Parathyroid adenoma (tissue), 2 donors: ENCODE data around the gene PEX13.

ENCODE experiments used
- H2AFZ ChIP-seq: fragments of 300-600 bp; sonication (generic); one replicate; pipeline ENCODE4 v1.7.0; 2017; ENCODE audit warnings: antibody characterized with exemption, mild to moderate bottlenecking
- H3K27ac ChIP-seq: fragments of 300-600 bp; sonication (generic); one replicate; pipeline ENCODE4 v1.7.0; 2017
- H3K27me3 ChIP-seq: fragments of 300-600 bp; sonication (generic); one replicate; pipeline ENCODE4 v1.7.0; 2017; ENCODE audit warnings: low read length; ENCODE audit not compliant: control insufficient read depth, insufficient read depth
- H3K36me3 ChIP-seq: fragments of 300-600 bp; sonication (generic); one replicate; pipeline ENCODE4 v1.7.0; 2017; ENCODE audit warnings: low read length; ENCODE audit not compliant: control insufficient read depth, insufficient read depth
- H3K4me1 ChIP-seq: fragments of 300-600 bp; sonication (generic); one replicate; pipeline ENCODE4 v1.7.0; 2017; ENCODE audit warnings: control low read depth
- H3K4me2 ChIP-seq: fragments of 300-600 bp; sonication (generic); one replicate; pipeline ENCODE4 v1.7.0; 2017; ENCODE audit warnings: low read length
- H3K4me3 ChIP-seq: fragments of 300-600 bp; sonication (generic); one replicate; pipeline ENCODE4 v1.7.0; 2017; ENCODE audit warnings: low read depth, low read length
- H3K79me2 ChIP-seq: fragments of 300-600 bp; sonication (generic); one replicate; pipeline ENCODE4 v1.7.0; 2017; ENCODE audit warnings: control low read depth
- H3K9ac ChIP-seq: fragments of 300-600 bp; sonication (generic); one replicate; pipeline ENCODE4 v1.7.0; 2017; ENCODE audit warnings: mild to moderate bottlenecking
- H3K9me3 ChIP-seq: fragments of 300-600 bp; sonication (generic); one replicate; pipeline ENCODE4 v1.7.0; 2017; ENCODE audit warnings: low read length; ENCODE audit not compliant: control insufficient read depth
- TF ChIP-seq, protein P1 (sequence below): fragments of 300-600 bp; sonication (generic); IDR thresholded peaks from one replicate; pipeline ENCODE4 v1.7.0; 2017; ENCODE audit warnings: antibody characterized with exemption, mild to moderate bottlenecking
- donor health status: primary hyperparathyroidism.

The PEX13 gene

GRCh38 chr2:60976256-60976850 is 41.2 kb upstream of the PEX13 start:
- TF ChIP-seq, protein P1, sequence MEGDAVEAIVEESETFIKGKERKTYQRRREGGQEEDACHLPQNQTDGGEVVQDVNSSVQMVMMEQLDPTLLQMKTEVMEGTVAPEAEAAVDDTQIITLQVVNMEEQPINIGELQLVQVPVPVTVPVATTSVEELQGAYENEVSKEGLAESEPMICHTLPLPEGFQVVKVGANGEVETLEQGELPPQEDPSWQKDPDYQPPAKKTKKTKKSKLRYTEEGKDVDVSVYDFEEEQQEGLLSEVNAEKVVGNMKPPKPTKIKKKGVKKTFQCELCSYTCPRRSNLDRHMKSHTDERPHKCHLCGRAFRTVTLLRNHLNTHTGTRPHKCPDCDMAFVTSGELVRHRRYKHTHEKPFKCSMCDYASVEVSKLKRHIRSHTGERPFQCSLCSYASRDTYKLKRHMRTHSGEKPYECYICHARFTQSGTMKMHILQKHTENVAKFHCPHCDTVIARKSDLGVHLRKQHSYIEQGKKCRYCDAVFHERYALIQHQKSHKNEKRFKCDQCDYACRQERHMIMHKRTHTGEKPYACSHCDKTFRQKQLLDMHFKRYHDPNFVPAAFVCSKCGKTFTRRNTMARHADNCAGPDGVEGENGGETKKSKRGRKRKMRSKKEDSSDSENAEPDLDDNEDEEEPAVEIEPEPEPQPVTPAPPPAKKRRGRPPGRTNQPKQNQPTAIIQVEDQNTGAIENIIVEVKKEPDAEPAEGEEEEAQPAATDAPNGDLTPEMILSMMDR: no peak
- H3K4me3 ChIP-seq: no peak overlapping the region
- no peaks in the 10 kb centered on the region for H3K4me1 ChIP-seq
- no peak overlapping the region for H3K9ac ChIP-seq
- no peak overlapping the region for H2AFZ ChIP-seq
- H3K4me2 ChIP-seq: no peak overlapping the region
- peaks cover 2% of the 10 kb centered on the region for H3K79me2 ChIP-seq
- no peaks in the 10 kb centered on the region for H3K9me3 ChIP-seq
- no peak overlapping the region for H3K27ac ChIP-seq
- no peaks in the 10 kb centered on the region for H3K36me3 ChIP-seq
- no peaks in the 10 kb centered on the region for H3K27me3 ChIP-seq

DNA sequence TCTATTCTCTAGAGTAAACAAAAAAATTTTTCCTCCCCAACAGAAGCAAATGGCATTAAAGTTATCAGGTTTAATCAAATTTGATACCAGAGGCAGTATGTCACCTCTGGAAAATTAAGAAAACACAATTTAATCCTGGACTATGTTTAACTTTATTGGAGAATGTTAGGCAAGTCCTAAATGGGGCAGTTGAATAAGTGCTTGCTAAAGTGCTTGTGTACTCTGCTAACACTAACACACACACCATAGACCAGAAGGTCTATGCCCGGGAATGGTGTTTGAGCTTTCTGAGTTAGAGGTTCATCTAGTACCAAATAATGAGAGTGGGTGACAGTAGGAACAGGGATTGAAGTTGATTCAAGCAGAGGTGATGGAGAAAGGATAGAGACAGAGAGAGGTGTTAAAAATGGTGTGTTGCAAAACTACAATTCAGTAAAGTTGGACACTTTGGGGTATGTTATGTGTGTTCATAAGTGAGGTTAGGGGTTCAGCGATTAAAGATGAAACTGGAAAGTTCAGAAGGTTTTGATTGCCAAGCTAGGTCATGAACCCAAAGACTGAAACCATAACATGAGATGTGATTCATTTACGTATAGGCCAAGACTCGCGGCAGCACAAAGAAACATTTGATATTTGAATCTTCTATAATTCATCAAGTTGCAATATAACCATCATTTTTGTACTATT is 40.5 kb upstream of the PEX13 start:
- Histone ChIP-seq H3K9ac (no peak overlapping the region), H3K9me3 (no peaks in the 10 kb centered on the region), H3K27ac (no peak overlapping the region), H3K4me2 (no peak overlapping the region), H3K4me1 (no peaks in the 10 kb centered on the region), H3K4me3 (no peak overlapping the region), H3K36me3 (no peaks in the 10 kb centered on the region), H3K79me2 (peaks cover 2% of the 10 kb centered on the region), H2AFZ (no peak overlapping the region), H3K27me3 (no peaks in the 10 kb centered on the region)
- TF ChIP-seq, protein P1: no peak

GRCh38 chr2:60977562-60977895 is 40.0 kb upstream of the PEX13 start:
- TF ChIP-seq, protein P1: no peak
- no peaks in the 10 kb centered on the region for H3K36me3 ChIP-seq
- no peak overlapping the region for H2AFZ ChIP-seq
- peaks cover 2% of the 10 kb centered on the region for H3K79me2 ChIP-seq
- H3K4me2 ChIP-seq: no peak overlapping the region
- H3K27ac ChIP-seq: no peak overlapping the region
- H3K4me1 ChIP-seq: no peaks in the 10 kb centered on the region
- no peaks in the 10 kb centered on the region for H3K9me3 ChIP-seq
- no peaks in the 10 kb centered on the region for H3K27me3 ChIP-seq
- no peak overlapping the region for H3K4me3 ChIP-seq
- H3K9ac ChIP-seq: no peak overlapping the region

- Histone ChIP-seq H3K9me3 (no peaks in the 10 kb centered on the region), H3K27me3 (no peaks in the 10 kb centered on the region), H3K4me3 (no peak overlapping the region), H3K4me1 (no peaks in the 10 kb centered on the region), H3K27ac (no peak overlapping the region), H3K9ac (no peak overlapping the region), H3K36me3 (no peaks in the 10 kb centered on the region), H2AFZ (no peak overlapping the region), H3K79me2 (peaks cover 2% of the 10 kb centered on the region), H3K4me2 (no peak overlapping the region)
- TF ChIP-seq, protein P1: no peak
These were observed 38.3 kb upstream of the PEX13 start for GRCh38 chr2:60979231-60979630.
